NCI-H1930 (cell line): Measurements from ENCODE around the gene BCAS3.
"Not testable (repeated sequence)": the region's sequence is repeated elsewhere in the genome, so short reads cannot be mapped to it uniquely, and the experiment has no call there.

Experiments
- DNase-seq, 2 experiments: peaks; one replicate each; lab custom pipeline; 2025; lab: John Stamatoyannopoulos, UW

Gene BCAS3

DNA sequence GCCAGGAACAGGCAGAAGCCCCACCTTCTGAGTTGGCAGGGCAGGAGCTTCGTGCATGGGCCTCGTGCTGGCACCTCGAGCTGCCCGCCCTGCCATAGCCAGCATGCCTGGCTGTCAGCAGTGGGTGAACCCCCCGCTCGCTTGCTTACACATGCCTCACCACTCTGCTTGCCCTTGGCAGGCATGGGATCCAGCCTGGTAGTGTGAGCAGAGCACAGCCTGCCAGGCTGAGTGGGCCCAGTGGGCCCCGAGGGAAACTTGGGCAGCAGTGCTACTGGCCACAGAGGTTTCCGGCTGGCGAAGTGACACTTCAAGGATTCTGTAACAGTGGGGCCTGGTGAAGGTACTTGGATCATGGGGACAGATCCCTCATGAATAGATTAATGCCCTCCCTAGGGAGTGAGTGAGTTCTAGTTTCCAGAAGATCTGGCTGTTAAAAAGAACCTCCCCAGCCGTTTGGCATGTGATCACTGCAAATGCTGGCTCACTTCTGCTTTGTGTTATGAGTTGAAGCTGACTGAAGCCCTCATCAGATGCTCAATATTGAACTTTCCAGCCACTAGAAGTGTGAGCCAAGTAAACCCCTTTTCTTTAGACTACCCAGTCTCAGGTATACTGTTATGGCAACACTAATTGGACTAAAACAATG, 114.7 kb downstream of the BCAS3 start:
- no peak for DNase-seq

- DNase-seq, result no peak
These were observed 120.9 kb downstream of the BCAS3 start for GRCh38 chr17:60798576-60798975.

- no peak for DNase-seq
These were observed 124.7 kb downstream of the BCAS3 start for GRCh38 chr17:60802377-60802776.

- DNase-seq, result no peak
These were observed 125.4 kb downstream of the BCAS3 start for GRCh38 chr17:60803059-60803458.

DNA sequence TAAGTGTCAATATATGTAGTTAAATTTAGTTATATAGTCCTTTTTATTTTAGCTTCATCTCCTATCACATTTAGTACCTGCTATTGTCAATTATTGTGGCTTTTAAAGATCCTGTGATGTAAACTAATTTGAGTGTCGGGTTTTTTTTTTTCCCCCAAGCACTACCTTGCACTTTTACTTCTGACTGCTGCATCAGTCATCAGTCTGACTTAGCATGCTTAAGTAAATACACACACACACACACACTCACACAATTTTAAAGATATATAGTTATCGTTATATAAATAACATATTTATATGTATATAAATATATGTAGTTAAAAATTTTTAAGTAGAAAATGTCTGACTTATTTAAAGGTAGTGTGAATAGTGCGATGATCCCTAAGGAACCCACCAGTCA, 127.2 kb downstream of the BCAS3 start:
- DNase-seq, result no peak

DNA sequence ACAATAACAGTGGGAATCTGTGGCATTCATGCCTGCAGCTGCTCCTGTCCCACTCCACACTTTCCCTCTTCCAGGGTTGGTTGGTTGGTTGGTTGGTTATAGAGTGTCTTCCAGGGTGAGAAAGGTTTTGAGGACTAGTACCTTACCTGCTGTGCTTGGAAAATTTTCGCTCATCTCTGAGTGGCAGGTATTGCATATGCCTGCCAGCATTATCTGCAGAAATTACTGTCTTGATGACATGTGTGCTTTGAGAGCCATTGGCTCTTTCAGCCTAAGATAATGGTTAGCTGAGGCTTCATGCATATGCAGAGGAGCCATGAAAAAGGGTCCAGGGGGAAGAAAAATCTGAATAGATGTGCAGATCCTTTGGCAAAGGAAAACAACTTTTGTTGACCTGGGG, 131.8 kb downstream of the BCAS3 start:
- no peak for DNase-seq

- not testable (repeated sequence) for DNase-seq
These were observed 137.3 kb downstream of the BCAS3 start for GRCh38 chr17:60814941-60815340.

DNA sequence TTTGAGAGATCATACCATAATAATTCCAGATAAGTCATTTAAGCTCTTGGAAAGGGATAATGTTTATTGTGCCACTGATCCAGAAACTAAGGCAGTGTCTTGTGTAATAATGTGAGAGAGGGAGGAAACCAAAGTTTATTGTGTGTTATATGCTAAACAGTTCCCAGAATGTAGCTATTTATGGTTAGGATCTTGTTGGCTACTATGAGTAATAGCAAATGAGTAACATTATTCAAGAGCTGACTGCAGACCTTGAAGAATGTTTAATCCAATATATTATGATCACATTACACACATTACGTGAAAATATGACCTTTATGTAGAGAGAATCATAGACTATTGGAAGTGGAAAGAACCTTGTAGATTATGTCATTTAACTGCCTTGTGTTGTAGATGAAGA, 139.5 kb downstream of the BCAS3 start:
- no peak for DNase-seq

DNA sequence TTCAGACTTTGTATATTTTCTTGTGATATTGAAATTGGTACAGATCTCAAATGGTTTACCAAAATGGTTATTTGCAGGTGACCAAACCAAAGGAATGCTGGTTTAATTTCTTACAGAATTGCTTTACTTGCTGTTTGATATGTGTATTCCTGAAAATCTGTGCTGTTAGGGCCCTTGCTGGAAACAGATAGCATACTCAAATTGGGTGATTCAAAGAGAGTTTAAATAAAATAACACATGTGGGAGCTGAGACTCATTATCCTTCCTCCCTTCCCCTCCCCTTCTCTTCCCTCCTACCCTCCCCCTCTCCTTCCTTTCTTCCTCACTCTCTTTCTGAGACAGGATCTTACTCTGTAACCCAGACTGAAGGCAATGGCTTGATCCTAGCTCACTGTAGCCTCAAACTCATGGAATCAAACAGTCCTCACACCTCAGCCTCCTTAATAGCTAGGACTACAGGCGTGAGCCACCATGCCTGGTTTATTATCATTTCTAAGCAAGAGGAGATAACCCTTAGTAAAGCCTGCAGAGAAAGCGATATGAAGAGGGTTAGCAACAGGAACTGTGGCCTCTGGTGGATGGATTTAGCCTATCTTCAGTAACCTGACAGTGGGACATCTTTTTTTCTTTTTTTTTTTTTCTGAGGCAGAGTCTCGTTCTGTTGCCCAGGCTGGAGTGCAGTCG, 141.9 kb downstream of the BCAS3 start:
- no peak for DNase-seq

GRCh38 chr17:60823515-60823914, 145.9 kb downstream of the BCAS3 start:
- DNase-seq, result no peak

DNA sequence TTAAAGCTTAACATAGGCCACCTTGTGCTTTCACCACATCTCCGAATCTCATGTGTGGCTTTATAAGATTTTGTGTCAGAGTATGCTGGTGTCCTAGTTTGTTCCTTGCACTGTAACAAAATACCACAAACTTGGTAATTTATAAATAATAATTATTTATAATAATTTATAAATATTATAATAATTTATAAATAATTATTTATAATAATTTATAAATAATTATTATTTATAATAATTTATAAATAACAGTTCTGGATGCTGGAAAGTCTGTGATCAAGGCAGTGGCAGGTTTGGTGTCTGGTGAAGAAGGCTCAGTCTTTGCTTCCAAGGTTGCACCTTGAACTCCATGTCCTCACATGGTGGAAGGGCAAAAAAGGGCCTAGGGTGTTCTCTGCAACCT, 147.7 kb downstream of the BCAS3 start:
- no peak for DNase-seq

- no peak for DNase-seq
These were observed 150.3 kb downstream of the BCAS3 start for GRCh38 chr17:60827943-60828342.

DNA sequence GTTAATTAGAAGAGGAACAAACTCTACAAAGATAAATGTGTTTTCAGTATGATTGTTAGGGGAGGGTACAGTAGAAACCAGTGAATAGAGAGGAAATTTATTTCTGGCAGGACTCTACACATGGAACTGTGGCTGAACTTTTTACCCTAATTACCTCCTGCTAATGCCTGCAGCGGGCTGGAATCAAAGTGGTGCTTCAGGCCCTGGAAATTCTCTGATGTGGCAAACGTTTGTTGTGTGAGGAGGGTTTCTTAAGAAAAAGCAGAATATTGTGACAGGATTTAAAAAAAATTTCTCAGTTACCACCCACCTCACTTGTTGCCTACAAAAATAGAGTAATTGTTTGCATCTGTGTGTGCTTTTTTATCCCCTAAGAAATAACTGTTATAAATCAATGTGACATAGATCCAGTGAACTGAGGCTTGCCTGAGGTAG, 154.5 kb downstream of the BCAS3 start:
- no peak for DNase-seq

GRCh38 chr17:60832631-60833030, 155.0 kb downstream of the BCAS3 start:
- no peak for DNase-seq

DNA sequence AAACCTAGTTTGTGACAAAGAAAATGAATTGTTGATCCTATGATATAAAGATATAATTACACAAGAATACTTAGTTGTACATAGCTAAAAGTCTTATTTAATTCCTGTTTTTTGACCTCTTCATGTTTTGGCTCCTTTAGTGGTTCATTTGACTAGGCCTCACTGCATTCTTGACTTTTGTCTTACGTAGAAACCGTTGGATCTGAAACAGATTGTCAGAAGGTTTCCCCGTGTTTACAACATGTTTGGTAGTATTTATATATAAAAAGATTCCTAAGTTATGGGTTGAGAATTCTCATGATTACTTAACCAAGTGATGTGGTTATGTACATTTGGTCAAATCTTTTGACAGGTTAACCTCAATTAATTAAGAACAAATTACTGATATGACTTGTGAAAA, 162.8 kb downstream of the BCAS3 start:
- DNase-seq, result no peak

GRCh38 chr17:60845012-60845411, 167.4 kb downstream of the BCAS3 start:
- no peak for DNase-seq

DNA sequence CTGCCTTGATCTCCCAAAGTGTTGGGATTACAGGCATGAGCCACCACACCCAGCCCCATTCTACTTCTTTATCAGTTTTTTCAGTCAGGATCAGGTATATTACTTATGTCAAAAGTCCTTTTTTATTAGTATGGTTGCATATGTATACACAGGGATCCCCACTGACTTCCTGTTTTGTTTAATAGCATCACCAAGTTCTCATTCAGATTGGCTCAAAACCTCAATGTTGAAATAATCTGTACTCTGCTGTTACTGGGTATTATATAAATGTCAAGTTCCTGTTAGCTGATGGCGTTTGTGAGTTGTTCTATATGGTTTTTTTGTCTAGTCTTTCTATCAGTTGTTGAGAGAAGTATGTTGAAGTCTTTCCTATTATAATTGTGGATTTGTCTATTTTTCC, 168.5 kb downstream of the BCAS3 start:
- DNase-seq, result no peak

DNA sequence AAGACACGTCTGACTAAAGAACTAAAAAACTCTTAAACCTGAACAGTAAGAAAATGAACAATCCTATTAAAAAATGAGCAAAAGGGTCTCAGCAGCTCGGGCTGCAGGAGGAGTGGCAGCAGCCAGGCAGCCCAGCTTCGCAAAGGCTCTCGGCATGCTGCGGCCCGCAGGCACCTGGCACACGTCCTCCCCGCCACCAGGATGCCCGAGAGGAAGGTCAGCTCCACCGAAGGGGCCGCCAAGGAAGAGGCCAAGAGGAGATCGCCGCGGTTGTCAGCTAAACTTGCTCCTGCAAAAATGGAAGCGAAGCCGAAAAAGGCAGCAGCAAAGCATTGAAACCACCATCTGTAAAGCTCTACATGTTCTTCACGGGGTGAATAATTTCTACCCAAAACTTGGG, 173.5 kb downstream of the BCAS3 start:
- DNase-seq, result no peak

- DNase-seq, result no peak
These were observed 180.0 kb downstream of the BCAS3 start for GRCh38 chr17:60857556-60858080.

DNA sequence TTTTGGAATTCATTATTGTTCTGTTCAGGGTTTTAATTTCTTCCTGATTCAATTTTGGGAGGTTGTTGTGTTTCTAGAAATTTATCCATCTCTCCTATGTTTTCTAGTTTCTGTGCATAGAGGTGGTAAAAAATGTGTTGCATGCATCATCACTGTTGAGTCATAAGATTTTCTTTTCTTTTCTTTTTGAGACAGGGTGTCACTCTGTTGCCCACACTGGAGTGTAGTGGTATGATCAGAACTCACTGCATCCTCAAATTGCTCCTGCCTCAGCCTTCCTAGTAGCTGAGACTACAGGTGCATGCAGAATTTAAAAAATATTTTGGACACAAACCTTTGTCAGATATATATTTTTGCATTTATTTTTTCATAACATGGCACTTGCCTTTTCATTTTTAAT, 184.8 kb downstream of the BCAS3 start:
- no peak for DNase-seq

DNA sequence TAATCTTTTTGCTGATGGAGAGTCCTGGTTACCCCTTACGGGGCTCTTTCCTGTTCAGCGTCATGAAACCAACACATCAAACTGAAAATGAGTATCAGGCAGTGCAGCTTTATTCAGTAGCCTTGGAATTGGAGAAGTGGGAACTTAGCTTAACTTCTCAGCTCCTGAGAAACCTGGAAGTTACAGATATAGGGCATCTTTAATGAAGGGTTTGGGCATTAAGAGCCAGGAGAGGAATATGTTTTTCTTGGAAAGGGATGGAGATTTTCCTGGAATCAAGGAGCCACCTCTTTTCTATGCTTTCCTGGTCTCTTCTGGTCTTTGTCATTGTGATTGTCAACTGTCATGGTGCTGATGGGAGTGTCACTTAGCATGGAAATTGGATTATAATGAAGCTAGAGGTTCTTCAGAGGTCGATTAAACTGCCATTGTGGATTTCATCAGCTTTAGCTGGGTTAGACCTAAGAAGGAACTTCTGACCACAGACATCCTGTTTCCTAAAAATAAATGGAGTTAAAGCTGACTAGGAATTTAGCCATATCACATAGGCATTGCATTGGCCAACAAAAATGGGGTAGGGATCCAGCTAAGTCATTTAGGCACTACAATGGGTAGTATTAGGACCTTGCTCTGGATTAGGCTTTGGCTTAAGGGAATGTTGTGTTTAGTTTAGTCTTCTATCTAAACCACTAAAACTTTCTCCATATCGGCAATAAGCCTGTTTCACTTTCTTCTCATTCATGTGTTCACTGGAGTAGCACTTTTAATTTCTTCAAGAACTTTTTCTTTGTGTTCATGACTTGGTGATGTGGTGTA, 186.4 kb downstream of the BCAS3 start:
- DNase-seq, result no peak

DNA sequence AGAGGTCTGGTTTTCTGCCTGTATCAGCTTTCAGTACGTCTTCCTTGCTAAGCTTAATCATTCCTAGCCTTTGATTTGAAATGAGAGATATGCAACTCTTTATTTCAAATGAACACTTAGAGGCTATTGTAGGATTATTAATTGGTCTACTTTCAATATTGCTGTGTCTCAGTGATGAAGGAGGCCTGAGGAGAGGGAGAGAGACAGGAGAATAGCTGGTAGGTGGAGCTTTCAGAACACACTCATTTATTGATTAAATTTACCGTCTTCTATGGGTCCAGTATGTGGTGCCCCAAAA, 187.0 kb downstream of the BCAS3 start:
- no peak for DNase-seq

DNA sequence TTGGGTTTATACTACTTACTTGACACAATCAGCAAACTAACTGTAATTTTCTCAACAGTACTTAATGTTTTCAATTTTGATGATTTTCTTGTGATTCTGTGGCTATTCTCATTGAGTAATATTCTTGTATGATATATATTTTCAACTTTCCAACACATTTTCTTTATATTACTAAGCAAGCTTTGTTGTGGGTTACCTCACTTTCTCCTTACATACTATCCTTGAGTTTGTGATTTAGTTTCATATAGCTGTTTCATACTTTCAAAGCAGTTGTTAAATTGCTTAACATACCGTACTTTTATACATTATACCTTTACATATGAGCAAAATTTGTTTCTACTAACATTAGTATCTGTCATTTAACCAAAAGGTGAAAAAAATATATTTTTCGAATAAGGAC, 197.1 kb downstream of the BCAS3 start:
- no peak for DNase-seq
